ENCODE data around the gene NUF2. TPM values are rescaled to one million over a fixed set of nuclear protein-coding genes. Genes with fewer than 3 reads are reported as not detected.
"Not testable (repeated sequence)": the region's sequence is repeated elsewhere in the genome, so short reads cannot be mapped to it uniquely, and the experiment has no call there.

Gene NUF2
- total RNA-seq: under 1 TPM; 0.20 to 0.74 TPM

GRCh38 chr1:163321311-163322305 lies at the start of gene NUF2:
Gene NUF2, plus strand, starts transcription at chr1:163321954. Its CDS starts 4,098 bp downstream, at chr1:163326052.
- Histone ChIP-seq H3K27me3 (no peaks in the 10 kb centered on the region), H3K4me1 (peaks cover 0 to 14% of the 10 kb centered on the region in 2 donors), H3K27ac (peak within 1 kb of the TSS; percentile 65 to 80), H3K9me3 (no peaks in the 10 kb centered on the region), H3K36me3 (peaks cover 15% of the 10 kb centered on the region), H3K4me3 (peak within 1 kb of the TSS; percentile 51 to 71)
- peak; percentile 98 for DNase-seq (ENCODE audit: low spot score)
- peak in 1 of 2 donors; percentile 12 for TF ChIP-seq CTCF (IDR thresholded peaks at IDR 0.05)

GRCh38 chr1:163273766-163274441 lies 47.9 kb upstream of the NUF2 start:
- H3K36me3 ChIP-seq: no peaks in the 10 kb centered on the region
- H3K9me3 ChIP-seq: peaks cover 0 to 18% of the 10 kb centered on the region in 2 donors
- H3K27me3 ChIP-seq: no peaks in the 10 kb centered on the region
- DNase-seq (ENCODE audit: low spot score): no peak
- H3K4me3 ChIP-seq: no peak overlapping the region
- no peak for TF ChIP-seq CTCF (IDR thresholded peaks at IDR 0.05)
- no peaks in the 10 kb centered on the region for H3K4me1 ChIP-seq
- H3K27ac ChIP-seq: no peak overlapping the region

GRCh38 chr1:163275222-163275621 lies 46.5 kb upstream of the NUF2 start:
- TF ChIP-seq CTCF (IDR thresholded peaks at IDR 0.05): no peak
- no peak overlapping the region for H3K4me3 ChIP-seq

DNA sequence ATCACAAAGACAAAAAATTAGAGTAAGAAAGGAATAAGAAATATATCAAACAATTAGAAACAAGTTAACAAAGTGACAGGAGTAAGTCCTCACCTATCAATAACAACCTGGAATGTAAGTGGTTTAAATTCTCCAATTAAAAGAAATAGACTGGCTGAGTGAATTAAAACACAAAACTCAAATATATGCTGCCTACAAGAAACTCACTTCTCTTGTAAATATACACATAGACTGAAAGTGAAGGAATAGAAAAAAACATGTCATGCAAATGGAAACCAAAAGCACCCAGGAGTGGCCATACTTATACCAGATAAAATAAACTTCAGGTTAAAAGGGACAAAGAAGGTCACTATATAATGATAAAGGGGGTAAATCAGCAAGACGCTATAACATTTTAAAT lies 43.2 kb upstream of the NUF2 start:
- no peak for DNase-seq (ENCODE audit: low spot score)
- Histone ChIP-seq H3K27me3 (no peaks in the 10 kb centered on the region), H3K4me3 (no peak overlapping the region), H3K4me1 (no peaks in the 10 kb centered on the region), H3K27ac (no peak overlapping the region), H3K36me3 (no peaks in the 10 kb centered on the region), H3K9me3 (peaks cover 0 to 24% of the 10 kb centered on the region in 2 donors)
- TF ChIP-seq CTCF (IDR thresholded peaks at IDR 0.05): no peak

More at GRCh38 chr1:163275222-163275621, 46.5 kb upstream of the NUF2 start:
- no peak for DNase-seq (ENCODE audit: low spot score)
- H3K9me3 ChIP-seq: peaks cover 0 to 24% of the 10 kb centered on the region in 2 donors
- no peak overlapping the region for H3K27ac ChIP-seq
- H3K27me3 ChIP-seq: no peaks in the 10 kb centered on the region
- no peaks in the 10 kb centered on the region for H3K4me1 ChIP-seq
- H3K36me3 ChIP-seq: no peaks in the 10 kb centered on the region

DNA sequence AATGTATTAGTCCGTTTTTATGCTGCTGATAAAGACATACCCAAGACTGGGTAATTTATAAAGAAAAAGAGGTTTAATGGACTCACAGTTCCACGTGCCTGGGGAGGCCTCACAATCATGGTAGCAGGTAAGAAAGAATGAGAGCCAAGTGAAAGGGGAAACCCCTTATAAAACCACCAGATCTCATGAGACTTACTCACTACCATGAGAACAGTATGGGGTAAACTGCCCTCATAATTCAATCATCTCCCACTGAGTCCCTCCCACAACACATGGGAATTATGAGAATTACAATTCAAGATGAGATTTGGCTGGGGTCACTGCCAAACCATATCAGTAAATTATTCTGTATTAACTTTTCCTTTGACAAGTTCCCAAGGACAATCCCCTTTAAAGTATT lies 36.9 kb upstream of the NUF2 start:
- not testable (repeated sequence) for H3K36me3 ChIP-seq; H3K4me1 ChIP-seq; H3K27ac ChIP-seq; DNase-seq (ENCODE audit: low spot score); H3K27me3 ChIP-seq; H3K9me3 ChIP-seq; H3K4me3 ChIP-seq

DNA sequence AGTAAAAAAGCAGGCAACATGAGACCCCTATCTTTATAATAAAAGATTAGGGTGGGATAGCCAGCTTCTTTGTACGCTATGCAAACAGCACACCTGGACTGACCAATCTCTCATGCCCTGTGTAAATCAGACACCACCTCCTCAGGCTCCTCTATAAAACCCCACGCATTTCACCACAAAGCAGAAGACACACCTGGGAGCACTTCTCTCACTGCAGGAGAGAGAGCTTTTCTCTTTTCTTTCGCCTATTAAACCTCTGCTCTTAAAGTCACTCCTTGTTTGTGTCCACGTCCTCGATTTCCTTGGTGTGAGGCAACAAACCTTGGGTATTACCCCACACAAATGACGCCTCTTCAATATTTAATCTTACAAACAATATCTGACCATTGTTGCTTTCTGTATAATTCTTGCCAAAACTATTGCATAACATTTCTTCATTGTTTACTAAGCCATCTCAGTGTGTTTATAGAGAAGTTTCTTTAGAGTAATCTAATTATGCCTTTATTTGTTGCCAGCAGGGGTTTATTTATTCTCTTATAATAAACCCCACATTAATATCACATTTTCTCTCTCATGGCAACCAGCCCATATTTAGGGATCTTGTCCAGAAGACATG lies 31.6 kb upstream of the NUF2 start:
- H3K9me3 ChIP-seq: no peaks in the 10 kb centered on the region
- H3K4me3 ChIP-seq: no peak overlapping the region
- no peak overlapping the region for H3K27ac ChIP-seq
- H3K36me3 ChIP-seq: no peaks in the 10 kb centered on the region
- no peak for DNase-seq (ENCODE audit: low spot score)
- no peaks in the 10 kb centered on the region for H3K27me3 ChIP-seq
- no peaks in the 10 kb centered on the region for H3K4me1 ChIP-seq
- no peak for TF ChIP-seq CTCF (IDR thresholded peaks at IDR 0.05)

Measured in right atrium auricular region (tissue), 2 donors.